Endothelial cell of umbilical vein (primary cell): ENCODE results near the gene RGSL1. TPM values are rescaled to one million over a fixed set of nuclear protein-coding genes. Genes with fewer than 3 reads are reported as not detected.

ENCODE experiments used
- BruUV-seq: library from RNA; stranded (reverse); fragments of 400-500 nt; replicated peaks from 2 replicates; lab custom pipeline; 2021; lab: Mats Ljungman, UMichigan
- CTCF ChIA-PET: fragments of 300-600, 350-600 bp; sonication (Branson Sonifier 250); formaldehyde crosslinking; loops from one replicate; lab custom pipeline; 2021; ENCODE audit warnings: antibody characterized with exemption, inconsistent platforms; lab: Charles Lee
- POLR2A ChIA-PET: fragments of 300-600, 350-600 bp; sonication (Branson Sonifier 250); formaldehyde crosslinking; loops from one replicate; lab custom pipeline; 2021; ENCODE audit warnings: antibody characterized with exemption, inconsistent platforms; lab: Charles Lee
- DNase-seq: peaks from one replicate; pipeline ENCODE4 v3.0.0-alpha.2; 2011; ENCODE audit warnings: low read depth, low spot score
- FAIRE-seq: peaks from 2 replicates; lab custom pipeline; 2011; peaks lifted over from hg19 to GRCh38; lab: Jason Lieb, UNC
- H2AFZ ChIP-seq: 2 replicates; pipeline ENCODE4 v1.6.0; 2012; ENCODE audit warnings: low read depth, low read length, control low read depth, inconsistent platforms
- H3K27ac ChIP-seq: 2 replicates; pipeline ENCODE4 v1.5.1; 2011; ENCODE audit warnings: low read depth, mild to moderate bottlenecking, control low read depth, low read length, moderate library complexity; ENCODE audit not compliant: insufficient read depth
- H3K27me3 ChIP-seq, 2 experiments: 2 replicates each; pipeline versions ENCODE4 v1.6.0 to v1.6.1; 2011; ENCODE audit warnings: low read length in 2 of 2, mixed read lengths in 1 of 2; ENCODE audit not compliant: control insufficient read depth in 2 of 2, insufficient read depth in 2 of 2
- H3K36me3 ChIP-seq, 2 experiments: 2 replicates in 1 of 2; 3 replicates in 1 of 2; pipeline ENCODE4 v1.5.1; 2011; ENCODE audit warnings: low read length in 2 of 2, mild to moderate bottlenecking in 1 of 2, moderate library complexity in 1 of 2; ENCODE audit not compliant: control insufficient read depth in 2 of 2, insufficient read depth in 2 of 2; ENCODE audit errors: extremely low read depth in 1 of 2
- H3K4me1 ChIP-seq: 3 replicates; pipeline ENCODE4 v1.5.1; 2011; ENCODE audit warnings: mild to moderate bottlenecking, low read length; ENCODE audit not compliant: control insufficient read depth, insufficient read depth; ENCODE audit errors: extremely low read depth
- H3K4me2 ChIP-seq: 2 replicates; pipeline ENCODE4 v1.6.1; 2011; ENCODE audit warnings: low read length, control low read depth, mixed read lengths; ENCODE audit not compliant: insufficient read depth
- H3K4me3 ChIP-seq, 3 experiments: fragments of 200-600 bp in 1 of 3; sonication (generic), shearing (Covaris generic) in 1 of 3; replicated peaks in 1 of 3; 2 replicates each; pipeline ENCODE4 v1.5.1; 2011 to 2016; ENCODE audit warnings: control low read depth in 3 of 3, low read length in 3 of 3, mild to moderate bottlenecking in 2 of 3, inconsistent platforms in 1 of 3, low read depth in 1 of 3, moderate library complexity in 1 of 3; ENCODE audit not compliant: insufficient read depth in 1 of 3
- H3K79me2 ChIP-seq: 2 replicates; pipeline ENCODE4 v1.6.0; 2012; ENCODE audit warnings: low read length, inconsistent platforms; ENCODE audit not compliant: control insufficient read depth, insufficient read depth
- H3K9ac ChIP-seq: replicated peaks from 2 replicates; pipeline ENCODE3; 2011; ENCODE audit warnings: low read length, control low read depth; ENCODE audit not compliant: insufficient read depth; ENCODE audit errors: extremely low read depth
- H3K9me1 ChIP-seq: replicated peaks from 3 replicates; pipeline ENCODE4 v1.6.0; 2011; ENCODE audit warnings: mild to moderate bottlenecking, low read length; ENCODE audit not compliant: control insufficient read depth, insufficient read depth; ENCODE audit errors: extremely low read depth
- H3K9me3 ChIP-seq: replicated peaks from 2 replicates; pipeline ENCODE4 v1.5.1; 2012; ENCODE audit warnings: low read length, inconsistent platforms; ENCODE audit not compliant: control insufficient read depth, insufficient read depth
- H4K20me1 ChIP-seq: replicated peaks from 2 replicates; pipeline ENCODE3; 2011; ENCODE audit warnings: mild to moderate bottlenecking, low read length; ENCODE audit not compliant: control insufficient read depth, insufficient read depth; ENCODE audit errors: extremely low read depth
- EZH2 ChIP-seq: IDR thresholded peaks from 2 replicates; pipeline ENCODE4 v1.6.1; 2012; ENCODE audit warnings: borderline replicate concordance, low read depth, mild to moderate bottlenecking, moderate library complexity, low read length, inconsistent platforms; ENCODE audit not compliant: severe bottlenecking
- FOS ChIP-seq: IDR thresholded peaks from 2 replicates; pipeline ENCODE4 v1.6.1; 2011; ENCODE audit warnings: mild to moderate bottlenecking, low read length, moderate library complexity, borderline replicate concordance; ENCODE audit not compliant: insufficient read depth
- GATA2 ChIP-seq: IDR thresholded peaks from 2 replicates; pipeline ENCODE4 v1.7.0; 2011; ENCODE audit warnings: low read depth, mild to moderate bottlenecking, moderate library complexity, mixed read lengths, low read length; ENCODE audit not compliant: insufficient read length, insufficient read depth
- JUN ChIP-seq: IDR thresholded peaks from 2 replicates; pipeline ENCODE4 v1.6.1; 2011; ENCODE audit warnings: borderline replicate concordance, low read depth; ENCODE audit not compliant: insufficient read length, insufficient read depth
- MYC ChIP-seq: IDR thresholded peaks from one replicate; pipeline ENCODE4 v1.6.1; 2011; ENCODE audit warnings: mild to moderate bottlenecking, low read depth, low read length
- POLR2A ChIP-seq: IDR thresholded peaks from 2 replicates; pipeline ENCODE4 v1.6.1; 2012; ENCODE audit warnings: low read depth, mild to moderate bottlenecking, control low read depth, low read length
- POLR2AphosphoS5 ChIP-seq: IDR thresholded peaks from 2 replicates; pipeline ENCODE4 v1.6.1; 2012; ENCODE audit warnings: low read depth, mild to moderate bottlenecking, control low read depth, low read length, moderate library complexity; ENCODE audit not compliant: insufficient read depth
- dilution Hi-C: fragments of 300-500 bp; cut with MboI; formaldehyde crosslinking; loops from one replicate; pipeline ENCODE4 v1.15.0; 2019; ENCODE audit warnings: low sequenced_read_pairs; ENCODE audit not compliant: extremely low pct_ligation_motif_present
- intact Hi-C: fragments of 100-400 bp; cut with micrococcal nuclease; formaldehyde crosslinking; loops from one replicate; pipeline ENCODE4 v1.10.0; 2022
- polyA plus RNA-seq, 4 experiments: library from polyadenylated mRNA; depleted of rRNA in 3 of 4; stranded (reverse) in 3 of 4; unstranded in 1 of 4; fragments of >200 nt; gene quantifications; 2 replicates each; pipeline versions ENCODE4 v1.2.1 to v1.2.3, GENCODE V29; 2011 to 2012; ENCODE audit warnings: missing spikeins in 1 of 4
- total RNA-seq: library from RNA; stranded (reverse); gene quantifications from 2 replicates; pipeline ENCODE4 v1.2.3, GENCODE V29; 2021
- TF ChIP-seq, protein P1 (sequence below): IDR thresholded peaks from 2 replicates; pipeline ENCODE4 v1.6.1; 2011; ENCODE audit not compliant: insufficient read depth, insufficient read length

Gene RGSL1
- total and polyA plus RNA-seq, 2 donors (not counting 3 experiments of a cell fraction or from before 2014, with no cell fraction given) = not detected

DNA sequence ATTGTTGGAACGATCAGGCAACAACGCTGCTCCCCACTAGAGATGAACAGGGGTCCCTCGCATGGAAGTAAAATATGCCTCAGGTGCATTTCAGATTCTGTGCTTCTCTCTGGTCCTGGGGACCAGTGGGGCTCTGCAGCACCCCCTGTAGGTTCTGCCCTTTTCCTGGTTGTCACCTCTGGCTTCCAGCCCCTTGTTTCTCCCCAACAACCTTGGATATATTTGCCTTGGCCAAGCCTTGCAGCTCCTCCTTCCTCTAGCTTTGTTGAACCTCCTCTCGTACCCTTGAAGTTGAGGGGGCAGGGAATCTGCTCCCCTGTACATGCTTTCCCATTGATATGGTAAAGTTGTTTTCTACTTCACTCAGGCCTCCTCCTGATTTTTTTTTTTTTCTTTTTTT lies 5.4 kb upstream of the RGSL1 start:
- H3K27ac ChIP-seq = no peak overlapping the region
- no peaks in the 10 kb centered on the region for H3K36me3 ChIP-seq
- no TSS peak for BruUV-seq
- no peaks in the 10 kb centered on the region for H3K79me2 ChIP-seq
- TF ChIP-seq, protein P1, sequence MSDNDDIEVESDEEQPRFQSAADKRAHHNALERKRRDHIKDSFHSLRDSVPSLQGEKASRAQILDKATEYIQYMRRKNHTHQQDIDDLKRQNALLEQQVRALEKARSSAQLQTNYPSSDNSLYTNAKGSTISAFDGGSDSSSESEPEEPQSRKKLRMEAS = no peak
- TF ChIP-seq FOS (no peak), GATA2 (no peak), POLR2AphosphoS5 (no peak), POLR2A (no peak), MYC (no peak), EZH2 (no peak), JUN (no peak)
- no peaks in the 10 kb centered on the region for H3K4me1 ChIP-seq
- no peak overlapping the region for H3K4me3 ChIP-seq
- DNase-seq (no peak), FAIRE-seq (no peak)
- no peak overlapping the region for H3K4me2 ChIP-seq
- H3K9me1 ChIP-seq = no peaks in the 10 kb centered on the region
- H3K9me3 ChIP-seq = no peaks in the 10 kb centered on the region
- CTCF ChIA-PET = interaction anchor here (0.7 to 1.9 kb wide), 3 partner anchors 16 to 340 kb away, joined by 3 to 6 read pairs (median 3); no protein-coding TSS in a partner anchor
- H3K9ac ChIP-seq = no peak overlapping the region
- POLR2A ChIA-PET = no interaction called here
- dilution Hi-C loops = no loop called here
- no peaks in the 10 kb centered on the region for H4K20me1 ChIP-seq
- intact Hi-C loops = no loop called here
- H3K27me3 ChIP-seq = no peaks in the 10 kb centered on the region
- H2AFZ ChIP-seq = no peak overlapping the region
